Vagina (tissue), 2 donors: Measurements from ENCODE around the gene TMEM154.

Experiments used
- POLR2A ChIP-seq, 2 donors: fragments of 450-650 bp; IDR thresholded peaks; one replicate each; pipeline ENCODE4 v1.6.1; 2017; ENCODE audit warnings: antibody characterized with exemption in 2 of 2, mild to moderate bottlenecking in 2 of 2, moderate library complexity in 2 of 2
- POLR2AphosphoS5 ChIP-seq, 2 donors: sonication (generic); formaldehyde crosslinking; IDR thresholded peaks; one replicate each; pipeline ENCODE4 v1.9.0; 2017; ENCODE audit warnings: antibody characterized with exemption in 2 of 2, mild to moderate bottlenecking in 2 of 2, low read depth in 1 of 2; ENCODE audit not compliant: insufficient read depth in 1 of 2
- TF ChIP-seq, protein P1 (sequence below), 3 experiments: fragments of 450-650 bp in 2 of 3; fragments of 200-600 bp in 1 of 3; sonication (generic) in 1 of 3; IDR thresholded peaks; one replicate each; pipeline ENCODE4 v1.5.1; 2017 to 2019; ENCODE audit warnings: antibody characterized with exemption in 3 of 3, mild to moderate bottlenecking in 2 of 3, moderate library complexity in 2 of 3

GRCh38 chr4:152672206-152673092 is 7.3 kb downstream of the TMEM154 start:
- TF ChIP-seq, protein P1, sequence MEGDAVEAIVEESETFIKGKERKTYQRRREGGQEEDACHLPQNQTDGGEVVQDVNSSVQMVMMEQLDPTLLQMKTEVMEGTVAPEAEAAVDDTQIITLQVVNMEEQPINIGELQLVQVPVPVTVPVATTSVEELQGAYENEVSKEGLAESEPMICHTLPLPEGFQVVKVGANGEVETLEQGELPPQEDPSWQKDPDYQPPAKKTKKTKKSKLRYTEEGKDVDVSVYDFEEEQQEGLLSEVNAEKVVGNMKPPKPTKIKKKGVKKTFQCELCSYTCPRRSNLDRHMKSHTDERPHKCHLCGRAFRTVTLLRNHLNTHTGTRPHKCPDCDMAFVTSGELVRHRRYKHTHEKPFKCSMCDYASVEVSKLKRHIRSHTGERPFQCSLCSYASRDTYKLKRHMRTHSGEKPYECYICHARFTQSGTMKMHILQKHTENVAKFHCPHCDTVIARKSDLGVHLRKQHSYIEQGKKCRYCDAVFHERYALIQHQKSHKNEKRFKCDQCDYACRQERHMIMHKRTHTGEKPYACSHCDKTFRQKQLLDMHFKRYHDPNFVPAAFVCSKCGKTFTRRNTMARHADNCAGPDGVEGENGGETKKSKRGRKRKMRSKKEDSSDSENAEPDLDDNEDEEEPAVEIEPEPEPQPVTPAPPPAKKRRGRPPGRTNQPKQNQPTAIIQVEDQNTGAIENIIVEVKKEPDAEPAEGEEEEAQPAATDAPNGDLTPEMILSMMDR (IDR thresholded peaks at IDR 0.05): no peak
- TF ChIP-seq POLR2AphosphoS5 (IDR thresholded peaks at IDR 0.05; ENCODE audit: insufficient read depth in 1 of 2, low read depth in 1 of 2) (no peak), POLR2A (IDR thresholded peaks at IDR 0.05) (no peak)
